A549 treated with Hydrocortisone at 1 μM for 4 hours (cell line): ENCODE measurements around the gene MEFV. TPM values are rescaled to one million over a fixed set of nuclear protein-coding genes. Genes with fewer than 3 reads are reported as not detected.

Experiments
- total RNA-seq: library from RNA; stranded (reverse); fragments of 200-300 nt; extraction: Qiagen RNA extraction; gene quantifications from 5 replicates; pipeline ENCODE4 v1.2.3, GENCODE V29; 2022

The MEFV gene
- 0.02 to 0.09 TPM (median 0.03 TPM) in 3 of 5 replicates, not detected in the others for total RNA-seq

GRCh38 chr16:3256146-3256865, at the start of gene MEFV:
MEFV (minus strand) TSS chr16:3256633; CDS start chr16:3256587, 46 bp downstream.

GRCh38 chr16:3305109-3306068, 49.0 kb upstream of the MEFV start, which contains the start of the genes TIGD7 and ZNF75A:
TIGD7 (minus strand) TSS chr16:3305430; CDS start chr16:3300614, 4,816 bp downstream.
ZNF75A (plus strand) TSS chr16:3305497; CDS start chr16:3308429, 2,932 bp downstream.

DNA sequence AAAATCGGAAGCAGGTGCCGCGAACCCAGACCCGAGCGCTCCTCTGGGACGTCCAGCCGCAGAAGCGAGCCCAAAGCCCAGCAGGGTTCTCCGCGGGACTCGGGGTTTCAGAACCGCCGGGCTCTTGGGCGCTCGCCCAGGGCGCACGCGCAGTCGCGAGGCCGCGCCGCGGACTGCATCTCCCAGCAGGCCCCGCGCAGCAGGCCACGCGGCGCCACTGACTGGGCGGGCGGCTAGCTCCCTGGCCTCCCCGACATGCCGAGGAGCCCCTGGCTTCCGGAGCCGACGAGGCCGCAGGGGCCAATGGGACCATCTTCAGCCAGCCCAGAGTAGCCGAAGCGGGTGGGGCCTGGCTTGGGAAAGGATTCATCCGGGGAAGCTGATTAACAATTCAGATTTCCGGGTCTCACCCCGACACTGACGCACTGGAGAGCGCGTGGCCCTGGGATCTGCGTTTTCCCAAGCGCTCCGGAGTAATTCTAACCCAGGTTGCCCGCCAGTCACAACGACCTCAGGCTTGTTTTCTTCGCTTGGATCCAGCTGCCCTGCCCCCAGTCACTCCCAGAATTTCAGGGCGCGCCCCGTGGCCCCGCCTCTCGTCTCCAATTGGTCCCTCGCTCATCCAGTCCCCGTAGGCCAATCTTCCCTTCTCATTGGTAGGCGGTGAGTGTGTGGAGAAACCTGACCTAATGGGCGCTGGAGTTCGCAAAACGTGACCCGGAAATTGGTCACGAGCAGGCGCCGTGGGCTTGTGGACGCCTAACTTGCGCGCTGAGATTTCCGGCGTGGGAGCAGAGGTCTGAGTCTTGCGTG, 26.5 kb upstream of the MEFV start, which contains the start of gene ZNF263:
Gene ZNF263, plus strand, starts transcription at position 762 of the 813 bp plus-strand sequence. CDS start 328 bp downstream, outside the sequence.

GRCh38 chr16:3234857-3235561, 21.4 kb downstream of the MEFV start, which contains the start of gene ZNF200:
ZNF200 (minus strand) TSS chr16:3235158; CDS start chr16:3233755, 1,403 bp downstream.

Other genes starting within 250 kb of the MEFV start
- gene CLDN9, start 243.7 kb downstream of the MEFV start, total RNA-seq = 0.33 to 0.55 TPM (median 0.47 TPM) in 5 replicates
- 0.25 to 0.44 TPM (median 0.39 TPM) in 5 replicates for gene CLDN6, start 238.4 kb downstream of the MEFV start, total RNA-seq
- gene TNFRSF12A, start 236.3 kb downstream of the MEFV start, total RNA-seq = 375 to 617 TPM (median 546 TPM) in 5 replicates
- gene HCFC1R1, start 232.7 kb downstream of the MEFV start, total RNA-seq = 159 to 256 TPM (median 229 TPM) in 5 replicates
- gene THOC6, start 232.6 kb downstream of the MEFV start, total RNA-seq = 27.8 to 35.7 TPM (median 33.0 TPM) in 5 replicates
- gene BICDL2, start 219.7 kb downstream of the MEFV start, total RNA-seq = not detected in 5 replicates
- 0.86 to 1.2 TPM (median 0.90 TPM) in 5 replicates for gene MMP25, start 210.1 kb downstream of the MEFV start, total RNA-seq
- gene IL32, start 191.0 kb downstream of the MEFV start, total RNA-seq = 21.6 to 38.9 TPM (median 24.5 TPM) in 5 replicates
- not detected in 5 replicates for gene ZSCAN10, start 157.3 kb downstream of the MEFV start, total RNA-seq
- gene ZNF205, start 144.0 kb downstream of the MEFV start, total RNA-seq = 13.0 to 14.7 TPM (median 14.4 TPM) in 5 replicates
- 9.7 to 12.0 TPM (median 11.8 TPM) in 5 replicates for gene ZNF213, start 121.6 kb downstream of the MEFV start, total RNA-seq
- 0.15 to 0.44 TPM (median 0.31 TPM) in 5 replicates for gene OR1F1, start 68.4 kb downstream of the MEFV start, total RNA-seq
- 7.8 to 9.8 TPM (median 8.3 TPM) in 5 replicates for gene ZNF200, start 21.5 kb downstream of the MEFV start, total RNA-seq
- gene ZNF263, start 26.9 kb upstream of the MEFV start, total RNA-seq = 34.7 to 46.2 TPM (median 35.1 TPM) in 5 replicates
- 0.79 to 1.5 TPM (median 1.2 TPM) in 5 replicates for gene TIGD7, start 48.8 kb upstream of the MEFV start, total RNA-seq
- gene ZNF75A, start 48.9 kb upstream of the MEFV start, total RNA-seq = 8.4 to 13.0 TPM (median 9.9 TPM) in 5 replicates
- not detected in 5 replicates for gene OR2C1, start 99.3 kb upstream of the MEFV start, total RNA-seq
- 11.3 to 21.0 TPM (median 14.1 TPM) in 5 replicates for gene ZSCAN32, start 144.4 kb upstream of the MEFV start, total RNA-seq
- gene ZNF174, start 144.6 kb upstream of the MEFV start, total RNA-seq = 11.5 to 14.2 TPM (median 13.0 TPM) in 5 replicates
- 0.91 to 1.3 TPM (median 1.1 TPM) in 5 replicates for gene ZNF597, start 186.9 kb upstream of the MEFV start, total RNA-seq
- gene NAA60, start 187.0 kb upstream of the MEFV start, total RNA-seq = 48.2 to 53.0 TPM (median 51.5 TPM) in 5 replicates
- not detected in 5 replicates for gene C16orf90, start 238.9 kb upstream of the MEFV start, total RNA-seq
- 17.6 to 19.9 TPM (median 18.9 TPM) in 5 replicates for gene CLUAP1, start 244.4 kb upstream of the MEFV start, total RNA-seq